Measurements from ENCODE around the gene NDUFA8.
A peak's percentile ranks its signal among the peaks of the same experiment; 100 is the strongest.

NDUFA8 gene

GRCh38 chr9:122184551-122184950, 25.0 kb upstream of the NDUFA8 start:
- DNase-seq (ENCODE audit: low spot score) = no peak

DNA sequence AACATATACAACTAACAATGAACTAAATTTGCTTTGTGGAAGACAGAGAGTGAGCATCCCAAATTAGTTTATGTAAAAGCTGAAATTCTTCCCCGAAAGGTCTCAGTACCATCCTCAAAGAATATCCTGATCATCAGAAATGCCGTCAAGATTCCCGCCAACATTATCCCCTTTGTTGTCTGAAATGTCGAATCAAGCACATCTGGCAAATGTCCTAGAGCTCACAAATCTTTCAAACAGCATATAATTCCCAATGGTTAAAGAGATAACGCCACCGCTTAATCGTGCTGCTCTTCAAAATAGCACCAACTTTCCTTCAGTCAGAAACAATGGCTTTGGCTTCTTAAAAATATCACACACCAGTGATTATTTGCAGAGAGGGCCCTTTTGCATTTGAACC, 23.9 kb upstream of the NDUFA8 start:
- DNase-seq (ENCODE audit: low spot score) = no peak

GRCh38 chr9:122180633-122181032, 21.1 kb upstream of the NDUFA8 start:
- peak; percentile 76 for DNase-seq (ENCODE audit: low spot score)

- DNase-seq (ENCODE audit: low spot score) = no peak
Observed at GRCh38 chr9:122179690-122180074, 20.1 kb upstream of the NDUFA8 start.

GRCh38 chr9:122179054-122179689, 19.6 kb upstream of the NDUFA8 start:
- no peak for DNase-seq (ENCODE audit: low spot score)

- no peak for DNase-seq (ENCODE audit: low spot score)
Observed at GRCh38 chr9:122176916-122177315, 17.3 kb upstream of the NDUFA8 start.

- DNase-seq (ENCODE audit: low spot score) = no peak
Observed at GRCh38 chr9:122173670-122174069, 14.1 kb upstream of the NDUFA8 start.

- DNase-seq (ENCODE audit: low spot score) = no peak
Observed at GRCh38 chr9:122172131-122172530, 12.6 kb upstream of the NDUFA8 start.

- no peak for DNase-seq (ENCODE audit: low spot score)
Observed at GRCh38 chr9:122168356-122168755, 8.8 kb upstream of the NDUFA8 start.

DNA sequence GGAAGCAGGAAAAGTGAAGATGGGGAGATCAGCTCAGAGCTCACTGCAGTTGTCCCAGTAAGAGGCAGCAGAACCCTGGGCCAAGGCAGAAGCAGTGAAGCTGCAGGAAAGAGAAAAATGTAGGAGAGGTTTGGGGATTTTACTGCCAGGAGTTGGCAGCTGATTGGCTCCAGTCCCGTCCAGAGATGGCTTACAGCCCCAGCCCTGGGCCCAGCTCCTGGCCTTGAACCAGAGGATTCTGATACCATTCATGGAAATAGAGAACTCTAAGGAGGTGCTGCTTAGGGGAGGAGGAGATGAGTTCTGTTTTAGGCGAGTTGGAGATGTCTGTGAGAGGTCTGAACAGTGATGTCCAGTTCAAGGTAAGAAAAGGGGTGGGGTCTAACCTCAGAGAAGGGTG, 4.7 kb upstream of the NDUFA8 start:
- DNase-seq (ENCODE audit: low spot score) = no peak

GRCh38 chr9:122162415-122162814, 2.8 kb upstream of the NDUFA8 start:
- DNase-seq (ENCODE audit: low spot score) = no peak

GRCh38 chr9:122159925-122160246, 307 bp upstream of the NDUFA8 start:
- no peak for DNase-seq (ENCODE audit: low spot score)

GRCh38 chr9:122158202-122158601, 1.4 kb downstream of the NDUFA8 start:
- peak; percentile 49 for DNase-seq (ENCODE audit: low spot score)

GRCh38 chr9:122155796-122156195, 3.8 kb downstream of the NDUFA8 start:
- no peak for DNase-seq (ENCODE audit: low spot score)

DNA sequence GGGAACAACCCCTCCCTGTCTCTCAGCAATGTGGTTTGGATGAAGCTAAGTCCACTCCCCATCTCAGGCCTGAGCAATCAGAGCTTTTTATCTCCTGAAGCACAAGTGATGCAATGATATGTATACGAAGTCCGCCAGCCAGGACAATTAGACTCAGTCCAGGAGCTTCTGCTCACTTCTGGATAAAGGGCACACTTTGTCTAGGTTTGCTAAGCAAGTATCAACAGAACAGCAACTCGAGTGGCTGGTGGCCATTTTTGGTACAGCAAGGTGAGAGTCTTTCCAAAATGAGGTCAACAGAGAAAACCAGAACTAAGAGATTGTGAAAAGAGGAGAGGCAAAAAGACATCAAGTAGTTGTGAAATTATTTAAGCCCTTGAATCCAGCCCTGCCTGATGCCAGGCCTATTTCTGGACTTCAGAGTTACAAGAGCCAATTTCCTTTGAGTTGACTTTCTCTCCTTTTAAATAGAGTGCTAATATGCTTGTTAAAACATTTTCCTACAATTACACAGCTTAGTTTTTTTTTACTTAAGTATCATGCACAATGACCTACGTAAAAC, 8.2 kb downstream of the NDUFA8 start:
- no peak for DNase-seq (ENCODE audit: low spot score)

GRCh38 chr9:122145592-122145863, 14.1 kb downstream of the NDUFA8 start:
- DNase-seq (ENCODE audit: low spot score) = no peak

DNA sequence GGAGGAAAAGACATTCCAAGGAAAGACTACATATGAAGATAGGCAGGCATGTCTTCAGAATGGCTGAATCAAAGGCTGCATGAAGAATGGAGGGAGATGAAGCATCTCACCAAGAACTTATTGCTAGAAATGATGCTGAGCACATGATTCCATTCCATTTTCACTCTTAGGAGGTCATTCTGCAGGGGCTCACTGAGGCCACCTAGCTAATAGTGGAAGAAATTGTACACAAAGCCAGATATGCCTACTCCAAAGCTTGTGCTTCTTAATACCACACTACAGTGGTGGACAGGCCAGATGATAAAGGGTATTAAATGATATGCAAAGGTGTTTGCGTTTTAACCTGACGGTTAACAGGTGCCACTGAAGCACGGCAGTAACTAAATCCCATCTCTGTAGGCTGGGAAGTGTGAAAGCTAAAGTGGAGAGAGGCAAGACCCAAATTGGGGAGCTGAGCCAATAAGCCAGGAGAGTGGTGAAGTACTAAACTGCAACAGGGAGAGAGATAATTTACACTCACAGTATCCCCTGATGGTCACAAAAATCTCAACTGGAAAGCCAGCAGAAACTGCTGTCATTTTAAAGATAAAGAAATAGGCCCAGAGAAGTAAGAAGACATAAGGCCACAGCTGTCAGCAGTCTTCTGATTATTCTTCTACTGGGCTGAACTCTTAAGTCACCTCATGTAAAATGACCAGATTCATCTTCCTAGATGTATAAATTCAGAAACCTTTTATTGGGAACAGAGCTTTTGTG, 14.6 kb downstream of the NDUFA8 start:
- peak; percentile 28 for DNase-seq (ENCODE audit: low spot score)

GRCh38 chr9:122143876-122144405, 15.6 kb downstream of the NDUFA8 start:
- DNase-seq (ENCODE audit: low spot score) = no peak

DNA sequence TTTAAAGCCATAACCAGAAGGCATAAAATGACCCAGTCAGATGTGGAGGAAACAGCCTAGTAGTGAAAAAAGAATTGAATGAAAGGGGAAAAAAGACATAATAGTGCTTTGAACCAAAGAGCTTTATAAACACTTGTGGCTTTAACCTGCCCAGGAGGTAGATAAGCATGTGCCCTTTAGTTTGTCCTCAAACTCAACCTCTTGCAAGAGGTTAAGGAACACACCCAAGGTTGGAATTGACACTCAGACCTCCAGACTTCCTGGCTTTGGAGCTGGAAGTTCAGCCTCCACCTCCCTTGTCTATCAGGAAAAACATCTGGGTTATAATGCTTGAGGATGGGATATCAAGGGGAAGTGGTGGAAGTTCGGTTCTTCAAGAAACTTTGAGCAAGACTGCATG, 16.3 kb downstream of the NDUFA8 start:
- no peak for DNase-seq (ENCODE audit: low spot score)

DNA sequence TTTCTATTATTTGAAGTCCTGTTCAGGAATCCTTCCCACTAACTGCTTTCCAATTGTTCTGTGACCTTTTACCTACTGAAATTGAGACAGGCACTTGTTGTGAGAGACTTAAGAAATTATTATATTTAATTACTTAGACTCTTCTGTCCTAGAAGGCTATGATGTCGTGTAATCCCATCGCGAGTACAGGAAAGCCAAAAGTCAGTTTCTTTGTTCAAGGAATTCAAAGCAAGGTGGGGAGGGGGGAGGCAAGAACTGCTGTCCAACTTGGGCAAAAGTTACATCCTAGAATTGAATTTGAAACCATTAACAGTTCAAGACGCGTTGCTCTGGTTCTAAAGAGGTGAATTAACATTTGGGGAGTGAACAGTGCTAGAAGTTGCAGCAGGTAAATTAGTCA, 17.9 kb downstream of the NDUFA8 start:
- no peak for DNase-seq (ENCODE audit: low spot score)

GRCh38 chr9:122140368-122141193, 19.0 kb downstream of the NDUFA8 start:
- no peak for DNase-seq (ENCODE audit: low spot score)

DNA sequence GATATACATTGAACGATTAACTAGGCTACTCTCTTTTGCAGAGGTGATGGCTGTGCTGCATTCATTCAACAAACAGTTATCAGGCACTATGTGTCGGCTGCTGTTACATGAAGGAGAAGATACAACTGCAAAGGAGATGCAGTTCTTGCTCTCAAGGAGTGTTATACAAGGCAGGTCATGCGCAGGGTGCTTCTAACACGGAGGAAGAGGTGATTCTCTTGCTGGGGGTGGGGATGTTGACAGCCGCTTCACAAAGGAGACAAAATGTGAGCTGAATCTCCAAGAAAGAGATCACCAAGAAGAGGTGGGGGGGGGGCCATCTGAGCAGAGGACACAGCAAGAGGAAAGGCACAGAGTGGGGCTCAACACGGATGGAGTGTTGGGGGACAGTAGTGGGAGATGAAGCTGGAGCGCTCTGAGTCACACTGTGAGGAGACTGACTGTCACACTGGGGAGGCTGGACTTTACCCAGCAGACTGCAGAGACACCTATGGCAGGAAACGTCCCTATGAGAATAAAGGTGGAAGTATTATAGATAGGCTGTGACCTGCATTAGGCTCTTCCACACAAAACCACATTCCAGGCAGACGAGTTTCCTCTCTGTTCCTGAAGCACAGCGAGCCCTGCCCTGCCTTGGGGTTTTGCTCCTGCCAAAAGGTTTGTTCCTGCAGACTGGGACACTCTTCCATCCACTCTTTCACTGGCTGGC, 20.9 kb downstream of the NDUFA8 start:
- DNase-seq (ENCODE audit: low spot score) = no peak

Data from AG20443 (cell line).